Subcutaneous abdominal adipose tissue (tissue), 5 donors: ENCODE measurements around the gene PCDHA7.

ENCODE experiments used
- H3K27ac ChIP-seq: one replicate; pipeline ENCODE4 v1.7.0; 2013; ENCODE audit warnings: low read depth, mild to moderate bottlenecking, inconsistent platforms, low read length, moderate library complexity
- H3K27me3 ChIP-seq, 5 donors: one replicate each; pipeline ENCODE4 v1.7.0; 2013; ENCODE audit warnings: low read length in 5 of 5, inconsistent platforms in 1 of 5; ENCODE audit not compliant: control insufficient read depth in 5 of 5, insufficient read depth in 4 of 5
- H3K36me3 ChIP-seq, 5 donors: one replicate each; pipeline ENCODE4 v1.7.0; 2013; ENCODE audit warnings: low read length in 5 of 5; ENCODE audit not compliant: control insufficient read depth in 5 of 5, insufficient read depth in 5 of 5
- H3K4me1 ChIP-seq, 5 donors: one replicate each; pipeline ENCODE4 v1.7.0; 2013; ENCODE audit warnings: low read length in 5 of 5, mild to moderate bottlenecking in 3 of 5, moderate library complexity in 1 of 5; ENCODE audit not compliant: control insufficient read depth in 5 of 5, insufficient read depth in 5 of 5
- H3K4me3 ChIP-seq, 5 donors: one replicate each; pipeline ENCODE4 v1.7.0; 2013; ENCODE audit warnings: low read length in 5 of 5, low read depth in 1 of 5
- H3K9ac ChIP-seq, 5 donors: one replicate each; pipeline ENCODE4 v1.7.0; 2013; ENCODE audit warnings: low read length in 5 of 5, mild to moderate bottlenecking in 4 of 5, moderate library complexity in 3 of 5
- H3K9me3 ChIP-seq, 5 donors: one replicate each; pipeline ENCODE4 v1.7.0; 2013; ENCODE audit warnings: low read length in 5 of 5; ENCODE audit not compliant: control insufficient read depth in 5 of 5
- donor health status: healthy.
- donor health status: healthy.
- donor health status: healthy.
- donor health status: healthy.
- donor health status: healthy.

Gene PCDHA7

DNA sequence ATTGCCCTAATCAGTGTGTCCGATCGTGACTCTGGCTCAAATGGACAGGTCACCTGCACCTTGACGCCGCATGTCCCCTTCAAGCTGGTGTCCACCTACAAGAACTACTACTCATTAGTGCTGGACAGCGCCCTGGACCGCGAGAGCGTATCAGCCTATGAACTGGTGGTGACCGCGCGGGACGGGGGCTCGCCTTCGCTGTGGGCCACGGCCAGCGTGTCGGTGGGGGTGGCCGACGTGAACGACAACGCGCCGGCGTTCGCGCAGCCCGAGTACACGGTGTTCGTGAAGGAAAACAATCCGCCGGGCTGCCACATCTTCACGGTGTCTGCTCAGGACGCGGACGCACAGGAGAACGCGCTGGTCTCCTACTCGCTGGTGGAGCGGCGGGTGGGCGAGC lies 49.3 kb downstream of the PCDHA7 start:
- H3K36me3 ChIP-seq, result no peaks in the 10 kb centered on the region
- H3K27ac ChIP-seq, result no peak overlapping the region
- peaks cover 0 to 9% (median 0%) of the 10 kb centered on the region in 5 donors for H3K4me1 ChIP-seq
- peak overlapping the region in 1 of 5 donors; percentile 17 for H3K4me3 ChIP-seq
- H3K9ac ChIP-seq, result no peak overlapping the region
- H3K27me3 ChIP-seq, result peaks cover 0 to 7% (median 4%) of the 10 kb centered on the region in 5 donors
- H3K9me3 ChIP-seq, result peaks cover 2 to 24% (median 19%) of the 10 kb centered on the region in 5 donors

DNA sequence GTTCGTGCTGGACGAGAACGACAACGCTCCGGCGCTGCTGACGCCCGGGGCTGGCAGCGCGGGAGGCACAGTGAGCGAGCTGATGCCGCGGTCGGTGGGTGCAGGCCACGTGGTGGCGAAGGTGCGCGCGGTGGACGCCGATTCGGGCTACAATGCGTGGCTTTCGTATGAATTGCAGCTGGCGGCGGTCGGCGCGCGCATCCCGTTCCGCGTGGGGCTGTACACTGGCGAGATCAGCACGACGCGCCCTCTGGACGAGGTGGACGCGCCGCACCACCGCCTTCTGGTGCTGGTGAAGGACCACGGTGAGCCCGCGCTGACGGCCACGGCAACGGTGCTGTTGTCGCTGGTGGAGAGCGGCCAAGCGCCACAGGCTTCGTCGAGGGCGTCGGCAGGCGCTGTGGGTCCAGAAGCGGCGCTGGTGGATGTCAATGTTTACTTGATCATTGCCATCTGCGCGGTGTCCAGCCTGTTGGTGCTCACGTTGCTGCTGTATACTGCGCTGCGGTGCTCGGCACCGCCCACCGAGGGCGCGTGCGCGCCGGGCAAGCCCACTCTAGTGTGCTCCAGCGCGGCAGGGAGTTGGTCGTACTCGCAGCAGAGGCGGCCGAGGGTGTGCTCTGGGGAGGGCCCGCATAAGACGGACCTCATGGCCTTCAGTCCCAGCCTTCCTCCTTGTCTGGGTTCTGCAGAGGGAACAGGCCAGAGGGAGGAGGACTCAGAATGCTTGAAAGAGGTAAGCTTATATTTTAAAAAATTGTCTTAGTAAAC lies 50.0 kb downstream of the PCDHA7 start:
- Histone ChIP-seq H3K27me3 (peaks cover 0 to 7% (median 4%) of the 10 kb centered on the region in 5 donors), H3K4me1 (peaks cover 0 to 9% (median 0%) of the 10 kb centered on the region in 5 donors), H3K27ac (no peak overlapping the region), H3K9ac (no peak overlapping the region), H3K4me3 (peak overlapping the region in 1 of 5 donors; percentile 17), H3K9me3 (peaks cover 2 to 24% (median 19%) of the 10 kb centered on the region in 5 donors), H3K36me3 (no peaks in the 10 kb centered on the region)
